Memory B cell (primary cell): ENCODE measurements around the gene DQX1.

Source experiments
- ATAC-seq: fragments of 150-1000 bp; cut with Tn5 transposase; 2 replicates; pipeline ENCODE4 v1.10.0; 2021; ENCODE audit warnings: low read depth, mild to moderate bottlenecking, moderate library complexity
- DNase-seq, 2 donors: peaks; one replicate each; pipeline ENCODE4 v3.0.0; 2022; ENCODE audit warnings: low spot score in 2 of 2
- H3K27ac Mint-ChIP-seq: one replicate; pipeline ENCODE4 v1.8.0; 2022; ENCODE audit warnings: mild to moderate bottlenecking, moderate library complexity, mixed read lengths
- H3K27me3 Mint-ChIP-seq: one replicate; pipeline ENCODE4 v1.8.0; 2022; ENCODE audit warnings: mixed read lengths
- H3K36me3 Mint-ChIP-seq: one replicate; pipeline ENCODE4 v1.8.0; 2022; ENCODE audit warnings: mild to moderate bottlenecking, mixed read lengths
- H3K4me1 Mint-ChIP-seq: one replicate; pipeline ENCODE4 v1.8.0; 2022; ENCODE audit warnings: mixed read lengths
- H3K4me3 Mint-ChIP-seq: one replicate; pipeline ENCODE4 v1.8.0; 2022; ENCODE audit warnings: mild to moderate bottlenecking, moderate library complexity, mixed read lengths
- H3K9me3 Mint-ChIP-seq: one replicate; pipeline ENCODE4 v1.8.0; 2022; ENCODE audit warnings: mixed read lengths

Gene DQX1

GRCh38 chr2:74559912-74560311 lies 33.9 kb upstream of the DQX1 start:
- Mint-ChIP-seq H3K4me3 (no peak overlapping the region), H3K4me1 (peaks cover 9% of the 10 kb centered on the region), H3K27me3 (no peaks in the 10 kb centered on the region), H3K36me3 (peaks cover 3% of the 10 kb centered on the region), H3K9me3 (no peaks in the 10 kb centered on the region), H3K27ac (peak overlapping the region; percentile 50)
- no peak for DNase-seq
- no peak for ATAC-seq

GRCh38 chr2:74558284-74559230 lies 32.5 kb upstream of the DQX1 start:
- peaks cover 3% of the 10 kb centered on the region for H3K36me3 Mint-ChIP-seq
- H3K4me3 Mint-ChIP-seq = no peak overlapping the region
- H3K27me3 Mint-ChIP-seq = no peaks in the 10 kb centered on the region
- ATAC-seq (no peak), DNase-seq (no peak)
- H3K9me3 Mint-ChIP-seq = no peaks in the 10 kb centered on the region
- peaks cover 11% of the 10 kb centered on the region for H3K4me1 Mint-ChIP-seq
- H3K27ac Mint-ChIP-seq = no peak overlapping the region

GRCh38 chr2:74556831-74557370 lies 30.9 kb upstream of the DQX1 start:
- H3K4me1 Mint-ChIP-seq = peaks cover 23% of the 10 kb centered on the region
- H3K4me3 Mint-ChIP-seq = no peak overlapping the region

GRCh38 chr2:74556159-74556558 lies 30.1 kb upstream of the DQX1 start:
- H3K36me3 Mint-ChIP-seq = peaks cover 3% of the 10 kb centered on the region
- no peak overlapping the region for H3K27ac Mint-ChIP-seq
- H3K4me3 Mint-ChIP-seq = peak overlapping the region; percentile 92
- H3K4me1 Mint-ChIP-seq = peaks cover 29% of the 10 kb centered on the region
- DNase-seq (no peak), ATAC-seq (no peak)
- no peaks in the 10 kb centered on the region for H3K9me3 Mint-ChIP-seq
- peaks cover 3% of the 10 kb centered on the region for H3K27me3 Mint-ChIP-seq

More at GRCh38 chr2:74556831-74557370, 30.9 kb upstream of the DQX1 start:
- Mint-ChIP-seq H3K9me3 (no peaks in the 10 kb centered on the region), H3K27me3 (no peaks in the 10 kb centered on the region), H3K27ac (peak overlapping the region; percentile 70), H3K36me3 (peaks cover 3% of the 10 kb centered on the region)
- DNase-seq = no peak
- no peak for ATAC-seq

- peak overlapping the region; percentile 74 for H3K27ac Mint-ChIP-seq
- H3K4me3 Mint-ChIP-seq = peak overlapping the region; percentile 92
- H3K9me3 Mint-ChIP-seq = no peaks in the 10 kb centered on the region
- H3K36me3 Mint-ChIP-seq = peaks cover 3% of the 10 kb centered on the region
- peaks cover 3% of the 10 kb centered on the region for H3K27me3 Mint-ChIP-seq
- ATAC-seq = no peak
- no peak for DNase-seq
- peaks cover 29% of the 10 kb centered on the region for H3K4me1 Mint-ChIP-seq
Measured at GRCh38 chr2:74555610-74556103, 29.6 kb upstream of the DQX1 start.

- H3K9me3 Mint-ChIP-seq = no peaks in the 10 kb centered on the region
- peaks cover 27% of the 10 kb centered on the region for H3K4me1 Mint-ChIP-seq
- H3K27ac Mint-ChIP-seq = peak overlapping the region; percentile 74
- DNase-seq (peak in 1 of 2 donors; percentile 46), ATAC-seq (peak; percentile 49)
- peaks cover 5% of the 10 kb centered on the region for H3K27me3 Mint-ChIP-seq
- peak overlapping the region; percentile 92 for H3K4me3 Mint-ChIP-seq
- peaks cover 3% of the 10 kb centered on the region for H3K36me3 Mint-ChIP-seq
Measured at GRCh38 chr2:74554820-74555531, 28.9 kb upstream of the DQX1 start.

- peak; percentile 77 for ATAC-seq
- peak within 1 kb of the TSS; percentile 74 for H3K27ac Mint-ChIP-seq
- peaks cover 8% of the 10 kb centered on the region for H3K27me3 Mint-ChIP-seq
- H3K4me3 Mint-ChIP-seq = peak within 1 kb of the TSS; percentile 92
- peaks cover 32% of the 10 kb centered on the region for H3K4me1 Mint-ChIP-seq
- DNase-seq = peak; percentile 86 to 90
- peaks cover 3% of the 10 kb centered on the region for H3K36me3 Mint-ChIP-seq
- no peaks in the 10 kb centered on the region for H3K9me3 Mint-ChIP-seq
Measured at GRCh38 chr2:74553892-74554819, 28.1 kb upstream of the DQX1 start, which contains the start of the genes DOK1 and LOXL3. Gene DOK1, plus strand, starts transcription at chr2:74554720. Its CDS starts 35 bp downstream, at chr2:74554755. Gene LOXL3, minus strand, starts transcription at chr2:74553942. Its CDS starts 1,308 bp downstream, at chr2:74552634.

- Mint-ChIP-seq H3K27me3 (peaks cover 11% of the 10 kb centered on the region), H3K36me3 (peaks cover 3% of the 10 kb centered on the region), H3K4me3 (peak overlapping the region; percentile 75), H3K27ac (peak overlapping the region; percentile 74), H3K4me1 (peaks cover 36% of the 10 kb centered on the region), H3K9me3 (no peaks in the 10 kb centered on the region)
- ATAC-seq (no peak), DNase-seq (no peak)
Measured at GRCh38 chr2:74552914-74553811, 27.1 kb upstream of the DQX1 start.

GRCh38 chr2:74551942-74552913 lies 26.2 kb upstream of the DQX1 start:
- Mint-ChIP-seq H3K9me3 (no peaks in the 10 kb centered on the region), H3K27ac (peak overlapping the region; percentile 33), H3K4me3 (peak overlapping the region; percentile 48), H3K4me1 (peaks cover 36% of the 10 kb centered on the region), H3K27me3 (peaks cover 13% of the 10 kb centered on the region), H3K36me3 (peaks cover 3% of the 10 kb centered on the region)
- DNase-seq = no peak
- ATAC-seq = no peak

- Mint-ChIP-seq H3K4me3 (no peak overlapping the region), H3K27ac (peak overlapping the region; percentile 12), H3K36me3 (no peaks in the 10 kb centered on the region), H3K4me1 (peaks cover 33% of the 10 kb centered on the region), H3K9me3 (no peaks in the 10 kb centered on the region), H3K27me3 (peaks cover 15% of the 10 kb centered on the region)
- DNase-seq (no peak), ATAC-seq (no peak)
Measured at GRCh38 chr2:74551530-74551929, 25.5 kb upstream of the DQX1 start.

GRCh38 chr2:74550231-74550630 lies 24.2 kb upstream of the DQX1 start:
- peaks cover 15% of the 10 kb centered on the region for H3K27me3 Mint-ChIP-seq
- peaks cover 2% of the 10 kb centered on the region for H3K36me3 Mint-ChIP-seq
- ATAC-seq (no peak), DNase-seq (no peak)
- H3K4me1 Mint-ChIP-seq = peaks cover 30% of the 10 kb centered on the region
- H3K27ac Mint-ChIP-seq = no peak overlapping the region
- H3K4me3 Mint-ChIP-seq = peak overlapping the region; percentile 27
- no peaks in the 10 kb centered on the region for H3K9me3 Mint-ChIP-seq
